Thyroid gland (tissue), 4 donors: ENCODE results near the gene SLC4A7. TPM values are rescaled to one million over a fixed set of nuclear protein-coding genes. Genes with fewer than 3 reads are reported as not detected.

Experiments used
- DNase-seq, 2 donors: peaks; one replicate each; pipeline ENCODE4 v3.0.0-alpha.2; 2019
- H3K27ac ChIP-seq, 3 donors: fragments of 200-600 bp; sonication (generic); 1 replicate in 2 of 3; 2 replicates in 1 of 3; pipeline ENCODE4 v1.5.1; 2016 to 2019; ENCODE audit warnings: mild to moderate bottlenecking in 1 of 3, moderate library complexity in 1 of 3
- H3K27me3 ChIP-seq: fragments of 200-600 bp; sonication (generic); one replicate; pipeline ENCODE4 v1.5.1; 2019
- H3K36me3 ChIP-seq, 2 donors: fragments of 200-600 bp; sonication (generic); one replicate each; pipeline ENCODE4 v1.5.1; 2016 to 2019
- H3K4me1 ChIP-seq, 2 donors: fragments of 200-600 bp; sonication (generic); one replicate each; pipeline ENCODE4 v1.5.1; 2017 to 2019
- H3K4me3 ChIP-seq, 3 donors: fragments of 200-600 bp; sonication (generic); replicated peaks in 1 of 3; 1 replicate in 2 of 3; 2 replicates in 1 of 3; pipeline ENCODE4 v1.5.1; 2016; ENCODE audit warnings: mild to moderate bottlenecking in 1 of 3
- H3K9me3 ChIP-seq: fragments of 200-600 bp; sonication (generic); one replicate; pipeline ENCODE4 v1.5.1; 2017
- POLR2A ChIP-seq, 2 donors: fragments of 450-650 bp; IDR thresholded peaks; one replicate each; pipeline ENCODE4 v1.6.1; 2017; ENCODE audit warnings: antibody characterized with exemption in 2 of 2, mild to moderate bottlenecking in 2 of 2, moderate library complexity in 1 of 2
- WGBS, 2 donors: methylation state at CpG; one replicate each; pipeline ENCODE4 v1.1.5; 2017; 5-methylcytosine and 5-hydroxymethylcytosine counted together
- intact Hi-C: fragments of 100-400 bp; cut with DNase I; formaldehyde crosslinking; loops from one replicate; pipeline ENCODE4 v1.15.1; 2023
- total RNA-seq, 4 donors: library from RNA; depleted of rRNA; stranded (reverse); fragments of >200 nt; gene quantifications; one replicate each; pipeline ENCODE4 v1.2.3, GENCODE V29; 2016
- TF ChIP-seq, protein P1 (sequence below), 6 experiments: fragments of 200-600 bp in 3 of 6; fragments of 450-650 bp in 3 of 6; sonication (generic) in 3 of 6; IDR thresholded peaks; one replicate each; pipeline ENCODE4 v1.5.1; 2016 to 2019; ENCODE audit warnings: antibody characterized with exemption in 6 of 6, mild to moderate bottlenecking in 2 of 6, inconsistent platforms in 1 of 6, moderate library complexity in 1 of 6

Gene SLC4A7
- total RNA-seq, 4 donors from 2014 or later = 22.0 to 47.6 (median 32.3) TPM

DNA sequence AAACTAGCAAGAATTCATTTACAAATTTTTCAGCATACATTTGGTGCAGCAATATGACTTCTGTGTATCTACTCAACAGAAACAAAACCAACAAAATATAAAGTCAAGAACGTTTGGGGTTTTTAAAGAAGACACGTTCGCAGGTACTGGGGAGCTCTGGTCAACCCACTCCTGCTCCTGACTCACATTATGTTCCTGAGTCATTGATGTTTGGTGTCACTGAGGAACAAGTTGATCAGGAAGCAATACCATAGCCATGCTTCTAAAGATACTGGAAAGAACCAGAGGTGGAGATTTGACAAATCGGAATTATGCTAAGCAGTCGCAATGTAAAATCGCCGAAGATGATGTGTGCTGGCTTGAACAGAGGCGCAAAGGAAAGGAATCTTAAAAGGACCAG lies 22.0 kb downstream of the SLC4A7 start:
- WGBS, 2 donors = 94 to 95% methylated on average over 8 of the region's 8 CpGs
- intact Hi-C loops = no loop called here
- H3K4me1 ChIP-seq = no peaks in the 10 kb centered on the region

DNA sequence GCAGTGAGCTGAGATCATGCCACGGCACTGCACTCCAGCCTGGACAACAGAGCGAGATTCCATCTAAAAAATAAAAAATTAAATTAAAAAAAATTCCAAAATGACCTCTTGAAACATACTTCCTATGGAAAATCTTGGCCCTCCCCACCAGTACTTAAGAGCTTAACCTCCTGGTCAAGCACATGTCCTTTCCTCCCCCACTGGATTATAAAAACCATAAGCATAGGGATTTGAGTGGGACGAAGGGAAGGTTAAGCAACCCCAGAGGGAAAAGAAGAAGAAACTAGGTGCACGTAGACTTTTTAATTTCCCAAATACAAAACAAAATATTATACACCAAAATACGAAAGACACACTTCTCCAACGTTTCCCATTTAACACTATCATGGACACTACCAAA lies 25.3 kb downstream of the SLC4A7 start:
- Histone ChIP-seq H3K4me1 (no peaks in the 10 kb centered on the region), H3K27ac (no peak overlapping the region), H3K36me3 (no peaks in the 10 kb centered on the region), H3K9me3 (no peaks in the 10 kb centered on the region), H3K27me3 (no peaks in the 10 kb centered on the region), H3K4me3 (no peak overlapping the region)
- DNase-seq = no peak
- intact Hi-C loops = no loop called here
- no peak for TF ChIP-seq POLR2A (IDR thresholded peaks at IDR 0.05)
- TF ChIP-seq, protein P1, sequence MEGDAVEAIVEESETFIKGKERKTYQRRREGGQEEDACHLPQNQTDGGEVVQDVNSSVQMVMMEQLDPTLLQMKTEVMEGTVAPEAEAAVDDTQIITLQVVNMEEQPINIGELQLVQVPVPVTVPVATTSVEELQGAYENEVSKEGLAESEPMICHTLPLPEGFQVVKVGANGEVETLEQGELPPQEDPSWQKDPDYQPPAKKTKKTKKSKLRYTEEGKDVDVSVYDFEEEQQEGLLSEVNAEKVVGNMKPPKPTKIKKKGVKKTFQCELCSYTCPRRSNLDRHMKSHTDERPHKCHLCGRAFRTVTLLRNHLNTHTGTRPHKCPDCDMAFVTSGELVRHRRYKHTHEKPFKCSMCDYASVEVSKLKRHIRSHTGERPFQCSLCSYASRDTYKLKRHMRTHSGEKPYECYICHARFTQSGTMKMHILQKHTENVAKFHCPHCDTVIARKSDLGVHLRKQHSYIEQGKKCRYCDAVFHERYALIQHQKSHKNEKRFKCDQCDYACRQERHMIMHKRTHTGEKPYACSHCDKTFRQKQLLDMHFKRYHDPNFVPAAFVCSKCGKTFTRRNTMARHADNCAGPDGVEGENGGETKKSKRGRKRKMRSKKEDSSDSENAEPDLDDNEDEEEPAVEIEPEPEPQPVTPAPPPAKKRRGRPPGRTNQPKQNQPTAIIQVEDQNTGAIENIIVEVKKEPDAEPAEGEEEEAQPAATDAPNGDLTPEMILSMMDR (IDR thresholded peaks at IDR 0.05) = no peak
- WGBS, 2 donors = 74% methylated on average over 6 of the region's 6 CpGs

More for the DNA sequence above, 22.0 kb downstream of the SLC4A7 start:
- DNase-seq = no peak
- Histone ChIP-seq H3K27ac (no peak overlapping the region), H3K4me3 (no peak overlapping the region), H3K36me3 (no peaks in the 10 kb centered on the region), H3K9me3 (no peaks in the 10 kb centered on the region), H3K27me3 (no peaks in the 10 kb centered on the region)
- TF ChIP-seq, protein P1 (IDR thresholded peaks at IDR 0.05) = no peak
- no peak for TF ChIP-seq POLR2A (IDR thresholded peaks at IDR 0.05)

DNA sequence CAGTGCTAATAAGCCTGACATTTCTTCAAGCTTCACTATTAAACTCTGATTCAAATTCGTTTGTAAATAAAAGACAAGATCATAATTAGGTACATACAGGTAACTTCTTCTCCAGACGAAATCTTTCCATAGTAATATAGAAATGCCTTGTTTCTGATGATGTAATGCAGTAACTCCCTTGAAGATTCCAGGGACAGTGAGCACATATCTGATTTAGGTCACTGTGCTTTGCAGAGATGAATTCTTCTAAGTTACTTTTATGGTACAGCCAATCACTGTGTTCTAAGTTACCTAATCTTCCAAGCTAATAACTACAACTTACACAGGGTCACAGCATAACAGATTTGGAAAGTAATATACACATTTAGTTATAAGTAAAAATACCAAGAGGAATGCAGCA lies 27.6 kb downstream of the SLC4A7 start:
- H3K27ac ChIP-seq = no peak overlapping the region
- TF ChIP-seq, protein P1 (IDR thresholded peaks at IDR 0.05) = no peak
- TF ChIP-seq POLR2A (IDR thresholded peaks at IDR 0.05) = no peak
- 86 to 94% methylated on average over 2 of the region's 2 CpGs for WGBS, 2 donors
- no peaks in the 10 kb centered on the region for H3K27me3 ChIP-seq
- H3K4me1 ChIP-seq = no peaks in the 10 kb centered on the region
- no peak overlapping the region for H3K4me3 ChIP-seq
- no peak for DNase-seq
- intact Hi-C loops = no loop called here
- no peaks in the 10 kb centered on the region for H3K9me3 ChIP-seq
- H3K36me3 ChIP-seq = no peaks in the 10 kb centered on the region

DNA sequence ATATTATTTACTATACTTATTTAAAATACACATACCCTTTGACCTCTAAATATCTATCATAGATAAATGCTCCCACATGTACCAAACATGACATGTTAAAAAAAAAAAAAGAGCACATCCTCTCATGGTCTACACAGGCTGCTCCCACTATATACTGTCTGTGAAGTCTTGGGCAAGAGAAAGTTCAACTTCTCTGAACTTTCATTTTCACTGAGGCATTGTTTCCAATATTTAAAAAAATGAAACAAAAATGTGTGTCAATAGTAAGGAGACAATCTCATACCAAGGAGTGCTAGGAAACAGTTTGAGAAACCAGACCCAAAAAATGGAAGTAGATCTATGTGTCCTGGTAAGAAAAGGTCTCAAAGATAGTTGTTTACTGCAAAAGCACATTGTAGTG lies 29.3 kb downstream of the SLC4A7 start:
- Histone ChIP-seq H3K27me3 (no peaks in the 10 kb centered on the region), H3K36me3 (no peaks in the 10 kb centered on the region), H3K27ac (no peak overlapping the region), H3K9me3 (no peaks in the 10 kb centered on the region), H3K4me1 (no peaks in the 10 kb centered on the region), H3K4me3 (no peak overlapping the region)
- no peak for DNase-seq
- intact Hi-C loops = no loop called here
- no peak for TF ChIP-seq POLR2A (IDR thresholded peaks at IDR 0.05)
- TF ChIP-seq, protein P1 (IDR thresholded peaks at IDR 0.05) = no peak

DNA sequence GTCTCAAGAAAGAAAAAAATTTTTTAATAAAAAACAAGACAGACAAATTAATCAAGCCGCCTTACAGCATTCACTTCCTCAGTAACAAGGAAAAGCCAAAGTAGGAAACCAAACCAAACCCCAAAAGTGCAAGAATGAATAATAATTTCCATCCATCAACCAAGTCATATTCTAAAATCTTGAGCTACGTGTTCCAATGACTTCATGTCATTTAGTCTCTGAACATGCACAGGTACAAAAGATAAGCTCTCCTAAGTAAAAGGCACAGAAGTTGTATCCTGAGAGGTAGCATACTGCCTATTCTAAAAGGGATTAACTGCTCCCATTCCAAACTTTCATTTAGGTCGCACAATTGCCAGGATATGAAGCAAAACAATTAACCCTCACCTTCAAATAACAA lies 29.7 kb downstream of the SLC4A7 start:
- no peak overlapping the region for H3K27ac ChIP-seq
- WGBS, 2 donors = 87 to 90% methylated on average over 3 of the region's 3 CpGs
- no peaks in the 10 kb centered on the region for H3K4me1 ChIP-seq

More for the DNA sequence above, 29.7 kb downstream of the SLC4A7 start:
- intact Hi-C loops = no loop called here
- DNase-seq = no peak
- Histone ChIP-seq H3K36me3 (no peaks in the 10 kb centered on the region), H3K4me3 (no peak overlapping the region), H3K9me3 (no peaks in the 10 kb centered on the region), H3K27me3 (no peaks in the 10 kb centered on the region)
- TF ChIP-seq, protein P1 (IDR thresholded peaks at IDR 0.05) = no peak
- no peak for TF ChIP-seq POLR2A (IDR thresholded peaks at IDR 0.05)
